ENCODE measurements around the gene MAPK8IP2.
"Not testable (repeated sequence)": the region's sequence is repeated elsewhere in the genome, so short reads cannot be mapped to it uniquely, and the experiment has no call there.

Gene MAPK8IP2

DNA sequence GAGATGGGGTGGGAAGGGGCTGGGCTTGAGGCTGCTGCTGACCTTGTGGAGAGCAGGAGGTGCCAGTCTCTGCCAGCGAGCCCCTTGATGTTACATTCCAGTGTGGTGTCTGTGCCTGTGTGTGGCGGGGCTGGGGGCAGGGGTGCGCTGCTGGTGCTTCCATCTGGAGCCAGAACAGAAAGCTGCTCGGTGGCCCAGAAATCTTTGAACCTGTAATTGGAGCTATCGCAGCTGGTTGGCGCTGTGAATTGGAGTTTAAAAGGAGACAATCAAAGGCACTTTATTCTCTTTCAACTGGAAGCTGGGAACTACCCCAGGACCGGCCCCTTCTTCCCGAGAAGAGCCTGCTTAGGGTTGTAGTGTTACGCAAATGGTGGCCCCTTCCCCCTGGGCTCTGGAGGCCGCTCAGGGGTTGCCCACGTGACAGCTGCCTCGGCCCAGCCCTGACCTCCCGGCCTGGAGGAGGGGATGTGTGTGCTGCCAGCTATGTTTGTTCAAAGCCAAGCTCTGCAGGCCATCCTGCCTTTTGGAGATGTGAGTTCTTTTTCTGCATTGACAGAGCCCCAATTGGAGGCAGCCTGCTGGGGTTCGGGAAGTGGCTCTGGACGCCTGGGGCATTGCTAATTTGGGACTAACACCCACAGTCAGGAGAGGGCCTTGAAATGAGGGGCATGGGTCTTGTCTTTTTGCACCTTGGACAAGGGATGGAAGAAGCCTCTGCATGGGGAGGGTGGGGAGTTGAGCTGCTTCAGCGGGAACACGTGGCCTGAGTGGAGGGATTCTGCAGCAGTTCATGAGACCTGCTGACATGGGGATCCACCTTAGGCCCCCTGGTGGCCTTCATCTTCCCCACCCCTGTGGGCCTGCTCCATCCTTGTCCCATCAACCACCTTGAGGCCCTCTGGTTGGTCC, 41.4 kb downstream of the MAPK8IP2 start:
- DNase-seq = no peak

DNA sequence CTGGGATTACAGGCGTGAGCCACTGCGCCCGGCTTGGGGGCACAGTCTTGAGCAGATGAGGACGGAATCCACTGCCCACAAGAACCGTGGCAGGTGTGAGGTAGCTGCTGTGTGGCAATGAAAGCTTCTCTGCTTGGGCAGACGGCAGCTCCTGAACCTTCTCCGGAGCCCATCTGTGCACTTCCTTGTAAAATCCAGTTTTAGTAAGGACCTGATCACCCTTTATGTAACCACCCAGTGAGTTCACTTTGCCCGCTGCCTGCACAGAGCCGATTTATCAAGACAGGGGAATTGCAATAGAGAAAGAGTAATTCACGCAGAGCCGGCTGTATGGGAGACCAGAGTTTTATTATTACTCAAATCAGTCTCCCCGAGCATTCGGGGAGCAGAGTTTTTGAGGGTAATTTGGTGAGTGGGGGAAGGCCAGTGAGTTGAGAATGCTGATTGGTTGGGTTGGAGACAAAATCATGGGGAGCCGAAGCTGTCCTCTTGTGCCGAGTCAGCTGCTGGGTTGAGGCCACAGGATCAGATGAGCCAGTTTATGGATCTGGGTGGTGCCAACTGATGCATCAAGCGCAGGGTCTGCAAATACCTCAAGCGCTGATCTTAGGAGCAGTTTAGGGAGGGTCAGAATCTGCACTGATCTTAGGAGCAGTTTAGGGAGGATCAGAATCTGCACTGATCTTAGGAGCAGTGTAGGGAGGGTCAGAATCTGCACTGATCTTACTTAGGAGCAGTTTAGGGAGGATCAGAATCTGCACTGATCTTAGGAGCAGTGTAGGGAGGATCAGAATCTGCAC, 42.6 kb downstream of the MAPK8IP2 start:
- DNase-seq = not testable (repeated sequence)

DNA sequence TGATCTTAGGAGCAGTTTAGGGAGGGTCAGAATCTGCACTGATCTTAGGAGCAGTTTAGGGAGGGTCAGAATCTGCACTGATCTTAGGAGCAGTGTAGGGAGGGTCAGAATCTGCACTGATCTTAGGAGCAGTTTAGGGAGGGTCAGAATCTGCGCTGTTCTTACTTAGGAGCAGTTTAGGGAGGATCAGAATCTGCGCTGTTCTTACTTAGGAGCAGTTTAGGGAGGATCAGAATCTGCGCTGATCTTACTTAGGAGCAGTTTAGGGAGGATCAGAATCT, 43.2 kb downstream of the MAPK8IP2 start:
- DNase-seq = not testable (repeated sequence)

GRCh38 chr22:50653256-50653655, 52.7 kb downstream of the MAPK8IP2 start:
- DNase-seq = no peak

GRCh38 chr22:50654664-50655063, 54.1 kb downstream of the MAPK8IP2 start:
- not testable (repeated sequence) for DNase-seq

- DNase-seq = no peak
Observed at GRCh38 chr22:50656122-50657070, 55.8 kb downstream of the MAPK8IP2 start.

GRCh38 chr22:50657925-50658324, 57.3 kb downstream of the MAPK8IP2 start:
- no peak for DNase-seq

DNA sequence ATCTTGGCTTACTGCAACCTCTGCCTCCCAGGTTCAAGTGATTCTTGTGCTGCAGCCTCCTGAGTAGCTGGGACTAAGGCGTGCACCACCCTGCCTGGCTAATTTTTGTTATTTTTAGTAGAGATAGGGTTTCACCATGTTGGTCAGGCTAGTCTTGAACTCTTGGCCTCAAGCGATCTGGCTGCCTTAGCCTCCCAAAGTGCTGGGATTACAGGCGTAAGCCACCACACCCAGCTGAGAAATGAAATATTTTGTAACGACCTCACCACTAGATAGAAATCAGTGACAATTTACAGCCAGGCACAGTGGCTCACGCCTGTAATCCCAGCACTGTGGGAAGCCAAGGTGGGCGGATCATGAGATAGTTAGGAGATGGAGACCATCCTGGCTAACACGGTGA, 59.1 kb downstream of the MAPK8IP2 start:
- not testable (repeated sequence) for DNase-seq

DNA sequence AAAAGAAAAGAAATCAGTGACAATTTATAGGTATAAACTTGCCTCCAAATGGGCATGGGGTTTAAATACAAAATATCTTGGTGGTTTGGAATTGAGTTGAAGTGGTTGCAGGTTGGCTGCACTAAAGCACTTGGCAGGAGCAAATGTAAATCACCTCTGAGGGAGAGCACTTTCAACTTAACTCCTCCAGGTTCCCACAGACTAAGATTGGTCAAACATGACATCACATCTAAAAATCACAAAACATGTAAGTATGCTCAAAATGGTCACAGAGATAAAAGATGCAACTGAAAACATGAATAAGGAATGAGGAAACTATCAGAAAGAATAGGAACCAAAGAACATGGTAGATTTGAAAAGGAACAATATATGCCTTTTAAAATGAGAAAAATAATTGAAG, 59.7 kb downstream of the MAPK8IP2 start:
- no peak for DNase-seq

Measured in CD4-positive, alpha-beta T cell treated with Interleukin-1 beta for 1 hour (primary cell).